Measurements from ENCODE around the gene BTBD8.

- no peak for TF ChIP-seq CTCF (IDR thresholded peaks at IDR 0.05)
- TF ChIP-seq POLR2A (IDR thresholded peaks at IDR 0.05), result no peak
These were observed 3.8 kb upstream of the BTBD8 start for GRCh38 chr1:92076363-92076762.
